ENCODE measurements around the gene CASP9. TPM values are rescaled to one million over a fixed set of nuclear protein-coding genes. Genes with fewer than 3 reads are reported as not detected.

CASP9 gene
- polyA plus RNA-seq, 2 donors: 10.3 to 10.4 TPM

DNA sequence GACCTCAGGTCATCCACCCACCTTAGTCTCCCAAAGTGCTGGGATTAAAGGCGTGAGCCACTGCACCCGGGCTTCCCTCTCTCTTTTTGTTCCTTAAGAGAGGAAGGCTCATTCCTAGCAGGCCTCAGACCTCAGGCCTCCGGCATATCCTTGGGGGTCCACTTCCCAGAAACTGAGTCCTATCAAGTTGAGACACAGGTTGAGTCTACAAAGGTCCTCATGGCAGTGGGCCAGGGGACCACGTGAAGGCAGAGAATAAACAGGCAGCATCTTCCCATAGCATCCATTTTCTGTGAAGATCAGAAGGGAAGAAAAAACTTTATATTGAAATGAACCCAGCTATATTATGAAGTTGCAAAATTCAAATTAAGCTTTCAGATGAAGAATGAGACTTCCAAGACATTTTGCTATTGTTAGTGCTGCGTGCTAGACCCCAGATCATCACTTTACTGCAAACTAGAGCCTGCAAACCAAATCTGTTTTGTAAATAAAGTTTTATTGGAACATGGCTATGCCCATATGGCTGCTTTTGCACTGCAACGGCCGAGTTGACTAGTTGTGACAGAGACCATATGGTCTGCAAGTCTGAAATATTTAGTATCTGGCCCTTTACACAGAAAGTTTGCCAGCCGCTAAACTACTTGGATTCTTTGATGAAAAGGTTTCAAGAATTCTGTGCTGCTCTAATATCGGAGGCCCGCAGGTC is 71.0 kb downstream of the CASP9 start:
- no peaks in the 10 kb centered on the region for H3K4me1 ChIP-seq (ENCODE audit: control insufficient read depth in 2 of 2, insufficient read depth in 2 of 2, low read length in 1 of 2)
- 80% methylated on average over 10 of the region's 10 CpGs for WGBS, 2 donors
- H3K4me3 ChIP-seq (ENCODE audit: low read depth in 1 of 2, low read length in 2 of 2): no peak overlapping the region
- H3K27me3 ChIP-seq (ENCODE audit: control insufficient read depth in 1 of 2, insufficient read depth in 2 of 2, low read length in 2 of 2): peaks cover 0 to 3% of the 10 kb centered on the region in 2 donors
- H3K27ac ChIP-seq (ENCODE audit: low read depth in 2 of 2, low read length in 1 of 2): no peak overlapping the region
- H3K9me3 ChIP-seq (ENCODE audit: control insufficient read depth in 2 of 2, insufficient read depth in 1 of 2, low read depth in 1 of 2, low read length in 1 of 2): no peaks in the 10 kb centered on the region
- no peaks in the 10 kb centered on the region for H3K36me3 ChIP-seq (ENCODE audit: control insufficient read depth in 2 of 2, insufficient read depth in 2 of 2, low read length in 1 of 2)

GRCh38 chr1:15452216-15452615 is 71.8 kb downstream of the CASP9 start:
- WGBS, 2 donors: 50 to 83% methylated on average over 1 of the region's 1 CpG

DNA sequence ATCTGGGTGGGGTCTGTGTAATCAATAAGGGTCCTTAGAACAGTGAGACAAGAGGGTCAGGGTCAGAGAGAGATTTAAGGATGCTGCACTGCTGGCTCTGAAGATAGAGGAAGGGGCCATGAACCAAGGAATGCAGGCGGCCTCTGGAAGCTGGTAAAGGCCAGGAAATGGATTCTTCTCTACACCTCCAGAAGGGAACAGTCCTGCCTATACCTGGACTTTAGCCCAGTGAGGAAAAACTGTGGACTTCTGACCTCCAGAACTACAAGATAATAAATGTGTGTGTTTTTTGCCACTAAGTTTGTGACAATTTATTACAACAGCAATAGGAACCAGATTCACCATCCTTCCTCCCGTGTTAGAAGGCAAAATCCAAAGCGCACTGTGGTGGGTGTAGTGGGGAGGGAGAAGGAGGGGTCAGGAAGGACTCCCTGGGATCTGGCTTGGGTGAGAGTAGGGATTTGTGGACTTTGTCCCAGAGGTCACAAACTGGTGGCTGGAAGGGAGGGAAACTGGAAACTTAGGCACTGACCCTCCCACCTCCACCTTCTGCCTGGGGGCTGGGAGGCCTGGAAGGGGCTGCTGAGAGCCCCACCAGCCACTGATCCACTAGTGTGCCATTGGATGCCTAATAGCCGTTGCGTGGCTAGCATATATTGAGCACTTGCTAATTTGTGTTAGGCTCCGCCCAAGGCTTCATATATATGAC is 72.8 kb downstream of the CASP9 start:
- WGBS, 2 donors: 77 to 94% methylated on average over 6 of the region's 6 CpGs
- H3K27me3 ChIP-seq (ENCODE audit: control insufficient read depth in 1 of 2, insufficient read depth in 2 of 2, low read length in 2 of 2): peaks cover 0 to 3% of the 10 kb centered on the region in 2 donors
- H3K4me3 ChIP-seq (ENCODE audit: low read depth in 1 of 2, low read length in 2 of 2): no peak overlapping the region

More at GRCh38 chr1:15452216-15452615, 71.8 kb downstream of the CASP9 start:
- Histone ChIP-seq H3K36me3 (ENCODE audit: control insufficient read depth in 2 of 2, insufficient read depth in 2 of 2, low read length in 1 of 2) (no peaks in the 10 kb centered on the region), H3K9me3 (ENCODE audit: control insufficient read depth in 2 of 2, insufficient read depth in 1 of 2, low read depth in 1 of 2, low read length in 1 of 2) (no peaks in the 10 kb centered on the region), H3K27ac (ENCODE audit: low read depth in 2 of 2, low read length in 1 of 2) (no peak overlapping the region), H3K4me1 (ENCODE audit: control insufficient read depth in 2 of 2, insufficient read depth in 2 of 2, low read length in 1 of 2) (no peaks in the 10 kb centered on the region), H3K27me3 (ENCODE audit: control insufficient read depth in 1 of 2, insufficient read depth in 2 of 2, low read length in 2 of 2) (peaks cover 0 to 3% of the 10 kb centered on the region in 2 donors), H3K4me3 (ENCODE audit: low read depth in 1 of 2, low read length in 2 of 2) (no peak overlapping the region)

GRCh38 chr1:15449567-15449966 is 74.4 kb downstream of the CASP9 start:
- no peaks in the 10 kb centered on the region for H3K9me3 ChIP-seq (ENCODE audit: control insufficient read depth in 2 of 2, insufficient read depth in 1 of 2, low read depth in 1 of 2, low read length in 1 of 2)
- 65 to 76% methylated on average over 3 of the region's 3 CpGs for WGBS, 2 donors
- no peaks in the 10 kb centered on the region for H3K4me1 ChIP-seq (ENCODE audit: control insufficient read depth in 2 of 2, insufficient read depth in 2 of 2, low read length in 1 of 2)
- H3K4me3 ChIP-seq (ENCODE audit: low read depth in 1 of 2, low read length in 2 of 2): no peak overlapping the region
- no peaks in the 10 kb centered on the region for H3K36me3 ChIP-seq (ENCODE audit: control insufficient read depth in 2 of 2, insufficient read depth in 2 of 2, low read length in 1 of 2)
- H3K27me3 ChIP-seq (ENCODE audit: control insufficient read depth in 1 of 2, insufficient read depth in 2 of 2, low read length in 2 of 2): peaks cover 0 to 3% of the 10 kb centered on the region in 2 donors
- no peak overlapping the region for H3K27ac ChIP-seq (ENCODE audit: low read depth in 2 of 2, low read length in 1 of 2)

More for the DNA sequence above, 72.8 kb downstream of the CASP9 start:
- H3K9me3 ChIP-seq (ENCODE audit: control insufficient read depth in 2 of 2, insufficient read depth in 1 of 2, low read depth in 1 of 2, low read length in 1 of 2): no peaks in the 10 kb centered on the region
- no peaks in the 10 kb centered on the region for H3K4me1 ChIP-seq (ENCODE audit: control insufficient read depth in 2 of 2, insufficient read depth in 2 of 2, low read length in 1 of 2)
- H3K27ac ChIP-seq (ENCODE audit: low read depth in 2 of 2, low read length in 1 of 2): no peak overlapping the region
- H3K36me3 ChIP-seq (ENCODE audit: control insufficient read depth in 2 of 2, insufficient read depth in 2 of 2, low read length in 1 of 2): no peaks in the 10 kb centered on the region

GRCh38 chr1:15448877-15449462 is 75.0 kb downstream of the CASP9 start:
- 90 to 93% methylated on average over 3 of the region's 3 CpGs for WGBS, 2 donors
- Histone ChIP-seq H3K27me3 (ENCODE audit: control insufficient read depth in 1 of 2, insufficient read depth in 2 of 2, low read length in 2 of 2) (peaks cover 0 to 3% of the 10 kb centered on the region in 2 donors), H3K36me3 (ENCODE audit: control insufficient read depth in 2 of 2, insufficient read depth in 2 of 2, low read length in 1 of 2) (no peaks in the 10 kb centered on the region), H3K9me3 (ENCODE audit: control insufficient read depth in 2 of 2, insufficient read depth in 1 of 2, low read depth in 1 of 2, low read length in 1 of 2) (no peaks in the 10 kb centered on the region), H3K4me1 (ENCODE audit: control insufficient read depth in 2 of 2, insufficient read depth in 2 of 2, low read length in 1 of 2) (no peaks in the 10 kb centered on the region), H3K27ac (ENCODE audit: low read depth in 2 of 2, low read length in 1 of 2) (no peak overlapping the region), H3K4me3 (ENCODE audit: low read depth in 1 of 2, low read length in 2 of 2) (no peak overlapping the region)

GRCh38 chr1:15446212-15446611 is 77.8 kb downstream of the CASP9 start:
- Histone ChIP-seq H3K27ac (ENCODE audit: low read depth in 2 of 2, low read length in 1 of 2) (no peak overlapping the region), H3K36me3 (ENCODE audit: control insufficient read depth in 2 of 2, insufficient read depth in 2 of 2, low read length in 1 of 2) (no peaks in the 10 kb centered on the region), H3K4me1 (ENCODE audit: control insufficient read depth in 2 of 2, insufficient read depth in 2 of 2, low read length in 1 of 2) (no peaks in the 10 kb centered on the region), H3K9me3 (ENCODE audit: control insufficient read depth in 2 of 2, insufficient read depth in 1 of 2, low read depth in 1 of 2, low read length in 1 of 2) (no peaks in the 10 kb centered on the region), H3K27me3 (ENCODE audit: control insufficient read depth in 1 of 2, insufficient read depth in 2 of 2, low read length in 2 of 2) (peaks cover 0 to under 1% of the 10 kb centered on the region in 2 donors), H3K4me3 (ENCODE audit: low read depth in 1 of 2, low read length in 2 of 2) (no peak overlapping the region)
- WGBS, 2 donors: 76 to 90% methylated on average over 4 of the region's 4 CpGs

GRCh38 chr1:15445390-15446122 is 78.5 kb downstream of the CASP9 start:
- no peak overlapping the region for H3K27ac ChIP-seq (ENCODE audit: low read depth in 2 of 2, low read length in 1 of 2)
- H3K9me3 ChIP-seq (ENCODE audit: control insufficient read depth in 2 of 2, insufficient read depth in 1 of 2, low read depth in 1 of 2, low read length in 1 of 2): no peaks in the 10 kb centered on the region
- H3K27me3 ChIP-seq (ENCODE audit: control insufficient read depth in 1 of 2, insufficient read depth in 2 of 2, low read length in 2 of 2): no peaks in the 10 kb centered on the region
- no peaks in the 10 kb centered on the region for H3K4me1 ChIP-seq (ENCODE audit: control insufficient read depth in 2 of 2, insufficient read depth in 2 of 2, low read length in 1 of 2)
- no peak overlapping the region for H3K4me3 ChIP-seq (ENCODE audit: low read depth in 1 of 2, low read length in 2 of 2)
- H3K36me3 ChIP-seq (ENCODE audit: control insufficient read depth in 2 of 2, insufficient read depth in 2 of 2, low read length in 1 of 2): no peaks in the 10 kb centered on the region
- 77 to 79% methylated on average over 14 of the region's 14 CpGs for WGBS, 2 donors

DNA sequence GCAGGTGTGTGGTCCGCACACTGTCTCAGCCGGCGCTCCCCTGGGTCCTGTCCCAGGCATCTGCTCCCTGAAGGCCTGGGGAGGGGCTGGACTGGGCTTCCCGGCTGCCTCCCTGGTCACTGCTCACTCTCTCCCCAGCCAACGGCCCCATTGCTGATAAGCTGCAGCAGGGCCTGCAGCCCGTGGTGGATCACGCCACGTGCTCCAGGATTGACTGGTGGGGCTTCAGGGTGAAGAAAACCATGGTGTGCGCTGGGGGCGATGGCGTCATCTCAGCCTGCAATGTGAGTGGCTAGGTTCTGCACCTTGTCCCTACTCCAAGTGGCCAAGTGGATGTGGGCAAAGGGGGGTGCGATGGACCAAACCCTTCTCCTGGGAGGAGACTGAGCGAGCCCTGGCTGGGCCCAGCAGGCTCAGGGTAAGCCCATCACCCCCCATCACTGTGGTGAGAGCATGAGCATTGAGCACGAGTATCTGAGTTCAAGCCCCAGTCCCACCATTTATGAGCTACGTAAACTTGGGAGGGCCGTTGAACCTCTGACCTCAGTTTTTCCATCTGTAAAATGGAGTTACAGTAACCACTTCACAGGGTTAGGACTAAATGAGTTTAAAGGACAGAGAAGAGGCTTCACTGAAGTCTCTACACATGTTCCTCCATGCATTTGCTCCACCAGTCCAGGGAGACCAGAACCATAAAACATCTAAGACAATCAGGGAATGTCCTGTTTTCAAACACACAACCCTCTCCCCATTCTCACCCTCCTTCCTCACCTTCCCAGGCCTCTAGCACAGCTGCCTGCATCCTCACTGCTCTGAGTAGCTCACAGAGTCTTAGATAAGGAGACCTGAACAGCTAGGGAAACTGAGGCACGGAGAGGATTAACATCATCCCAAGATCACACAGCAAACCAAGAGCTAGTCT is 79.3 kb downstream of the CASP9 start:
- WGBS, 2 donors: 78 to 86% methylated on average over 17 of the region's 17 CpGs
- H3K27me3 ChIP-seq (ENCODE audit: control insufficient read depth in 1 of 2, insufficient read depth in 2 of 2, low read length in 2 of 2): no peaks in the 10 kb centered on the region
- no peak overlapping the region for H3K27ac ChIP-seq (ENCODE audit: low read depth in 2 of 2, low read length in 1 of 2)
- no peaks in the 10 kb centered on the region for H3K36me3 ChIP-seq (ENCODE audit: control insufficient read depth in 2 of 2, insufficient read depth in 2 of 2, low read length in 1 of 2)
- H3K4me1 ChIP-seq (ENCODE audit: control insufficient read depth in 2 of 2, insufficient read depth in 2 of 2, low read length in 1 of 2): no peaks in the 10 kb centered on the region
- H3K9me3 ChIP-seq (ENCODE audit: control insufficient read depth in 2 of 2, insufficient read depth in 1 of 2, low read depth in 1 of 2, low read length in 1 of 2): no peaks in the 10 kb centered on the region
- no peak overlapping the region for H3K4me3 ChIP-seq (ENCODE audit: low read depth in 1 of 2, low read length in 2 of 2)
